NT2/D1 (cell line): Measurements from ENCODE around the gene BCL11B.

ENCODE experiments used
- SUZ12 ChIP-seq: IDR thresholded peaks from 2 replicates; pipeline ENCODE4 v1.6.1; 2011; ENCODE audit not compliant: insufficient read length, insufficient read depth; ENCODE audit errors: extremely low read depth
- YY1 ChIP-seq: IDR thresholded peaks from 2 replicates; pipeline ENCODE4 v1.6.1; 2011; ENCODE audit not compliant: insufficient read length, insufficient read depth
- ZNF274 ChIP-seq: IDR thresholded peaks from 2 replicates; pipeline ENCODE4 v1.6.1; 2011; ENCODE audit warnings: mild to moderate bottlenecking, low read depth, low read length

DNA sequence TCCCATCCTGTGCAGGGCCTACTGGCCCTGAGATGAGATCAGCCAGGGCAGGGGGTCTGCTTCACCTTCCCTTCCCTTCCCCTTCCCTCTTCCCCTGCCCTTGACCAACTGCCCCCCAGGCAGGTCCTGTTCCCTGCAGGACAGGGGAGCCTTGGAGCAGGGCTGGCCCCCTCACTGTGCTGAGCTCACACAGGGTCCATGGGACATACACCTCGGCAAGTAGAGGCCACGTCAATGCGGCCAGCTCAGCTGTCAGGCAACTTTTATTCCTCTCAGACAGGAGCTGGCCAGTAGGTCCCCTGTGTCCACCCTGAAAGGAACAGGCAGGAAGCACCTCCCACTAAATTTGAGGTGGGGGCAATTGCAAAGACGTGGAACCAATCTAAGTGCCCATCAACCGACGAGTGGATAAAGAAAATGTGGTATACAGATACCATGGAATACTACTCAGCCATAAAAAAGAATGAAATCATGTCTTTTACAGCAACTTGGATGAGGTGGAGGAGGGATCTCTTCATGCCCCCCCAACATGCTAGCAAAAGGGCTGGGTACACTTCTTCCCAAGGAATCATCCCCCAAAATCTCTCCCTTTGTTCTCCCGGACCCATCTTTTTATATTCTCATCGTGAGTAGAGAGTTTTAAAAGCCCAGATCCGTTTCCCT, 148.7 kb downstream of the BCL11B start:
- TF ChIP-seq ZNF274 (no peak), YY1 (no peak), SUZ12 (no peak)
